ENCODE measurements around the gene CCDC154.

Gene CCDC154

DNA sequence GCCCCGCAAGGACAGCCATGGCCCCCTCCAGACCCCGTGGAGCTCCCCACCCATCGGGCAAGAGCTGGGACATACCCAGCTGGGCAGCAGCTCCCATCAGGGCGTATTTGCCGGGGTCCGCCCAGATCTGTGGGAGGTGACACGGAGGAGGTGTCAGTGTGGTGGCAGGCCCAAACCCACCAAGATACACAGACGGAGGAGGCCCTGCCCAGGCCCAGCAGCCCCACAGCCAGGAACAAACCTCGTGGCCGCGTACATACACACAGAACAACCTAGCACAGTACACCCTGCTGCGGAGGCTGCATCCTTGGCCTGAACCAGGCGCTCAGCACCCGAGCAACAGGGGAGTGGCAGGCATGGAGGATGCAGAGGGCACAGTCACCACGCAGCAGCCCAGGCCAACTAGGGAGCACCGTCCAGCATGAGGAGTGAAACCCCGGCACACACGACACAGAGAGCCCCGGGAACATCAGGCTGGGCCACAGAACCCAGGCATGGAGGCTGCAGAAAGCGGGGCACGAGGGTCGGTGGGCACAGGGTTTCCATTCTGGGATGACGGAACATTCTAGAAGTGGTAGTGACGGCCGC is 4.9 kb upstream of the CCDC154 start:
- H3K4me3 ChIP-seq (replicated peaks in 1 of 2; ENCODE audit: low read depth in 2 of 2, low read length in 2 of 2) = no peak overlapping the region
- DNase-seq (ENCODE audit: low read depth in 2 of 2) = no peak
- TF ChIP-seq, protein P1, sequence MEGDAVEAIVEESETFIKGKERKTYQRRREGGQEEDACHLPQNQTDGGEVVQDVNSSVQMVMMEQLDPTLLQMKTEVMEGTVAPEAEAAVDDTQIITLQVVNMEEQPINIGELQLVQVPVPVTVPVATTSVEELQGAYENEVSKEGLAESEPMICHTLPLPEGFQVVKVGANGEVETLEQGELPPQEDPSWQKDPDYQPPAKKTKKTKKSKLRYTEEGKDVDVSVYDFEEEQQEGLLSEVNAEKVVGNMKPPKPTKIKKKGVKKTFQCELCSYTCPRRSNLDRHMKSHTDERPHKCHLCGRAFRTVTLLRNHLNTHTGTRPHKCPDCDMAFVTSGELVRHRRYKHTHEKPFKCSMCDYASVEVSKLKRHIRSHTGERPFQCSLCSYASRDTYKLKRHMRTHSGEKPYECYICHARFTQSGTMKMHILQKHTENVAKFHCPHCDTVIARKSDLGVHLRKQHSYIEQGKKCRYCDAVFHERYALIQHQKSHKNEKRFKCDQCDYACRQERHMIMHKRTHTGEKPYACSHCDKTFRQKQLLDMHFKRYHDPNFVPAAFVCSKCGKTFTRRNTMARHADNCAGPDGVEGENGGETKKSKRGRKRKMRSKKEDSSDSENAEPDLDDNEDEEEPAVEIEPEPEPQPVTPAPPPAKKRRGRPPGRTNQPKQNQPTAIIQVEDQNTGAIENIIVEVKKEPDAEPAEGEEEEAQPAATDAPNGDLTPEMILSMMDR (IDR thresholded peaks at IDR 0.05; ENCODE audit: low read depth, low read length) = no peak

DNA sequence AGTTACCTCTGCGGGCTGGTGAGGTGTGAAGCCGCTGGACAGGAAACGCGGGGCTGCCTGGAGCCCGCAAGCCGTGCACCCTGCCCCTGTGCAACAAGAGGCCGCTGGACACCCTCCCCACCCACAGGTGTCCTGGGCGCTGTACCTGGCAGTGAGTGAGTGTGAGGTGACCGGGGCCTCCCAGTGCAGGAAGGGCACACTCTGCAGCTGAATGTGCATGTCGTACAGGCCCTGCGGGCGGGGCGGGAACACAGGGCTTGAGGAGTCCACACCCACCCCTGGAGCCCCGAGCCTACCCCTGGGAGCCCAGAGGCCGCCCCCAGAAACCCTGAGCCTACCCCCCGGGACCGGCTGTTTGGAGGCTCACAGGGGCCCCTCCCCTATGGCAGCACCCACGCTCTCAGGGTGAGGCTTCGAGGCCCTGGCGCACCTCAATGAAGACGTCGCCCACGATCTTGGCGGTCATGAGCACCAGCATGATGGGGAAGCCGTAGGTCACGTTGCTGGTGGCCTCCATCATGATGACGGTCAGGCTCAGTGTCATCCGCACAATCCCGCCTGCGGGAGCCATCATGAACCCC is 4.3 kb upstream of the CCDC154 start:
- no peak overlapping the region for H3K4me3 ChIP-seq (replicated peaks in 1 of 2; ENCODE audit: low read depth in 2 of 2, low read length in 2 of 2)
- TF ChIP-seq, protein P1 (IDR thresholded peaks at IDR 0.05; ENCODE audit: low read depth, low read length) = no peak
- DNase-seq (ENCODE audit: low read depth in 2 of 2) = no peak

DNA sequence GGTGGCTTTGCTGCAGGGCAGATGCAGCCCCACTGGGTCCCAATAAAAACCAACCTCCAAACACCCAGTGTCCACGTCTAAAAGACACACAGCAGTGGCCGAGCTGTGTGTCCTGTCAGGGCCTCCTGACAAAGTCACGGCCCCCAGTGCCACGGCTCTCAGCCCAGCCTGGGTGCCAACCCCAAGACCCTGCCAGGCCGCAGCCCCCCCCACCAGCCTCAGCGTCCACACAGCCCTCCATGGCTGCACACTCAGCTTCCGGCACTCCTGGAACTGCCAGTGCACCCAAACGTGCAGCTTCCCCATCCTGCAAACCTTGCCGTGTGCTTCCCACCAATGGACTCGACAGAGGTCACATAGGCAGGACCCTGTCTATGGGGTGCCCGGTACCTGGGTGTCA is 3.6 kb upstream of the CCDC154 start:
- TF ChIP-seq, protein P1 (IDR thresholded peaks at IDR 0.05; ENCODE audit: low read depth, low read length) = no peak
- DNase-seq (ENCODE audit: low read depth in 2 of 2) = no peak
- H3K4me3 ChIP-seq (replicated peaks in 1 of 2; ENCODE audit: low read depth in 2 of 2, low read length in 2 of 2) = no peak overlapping the region

DNA sequence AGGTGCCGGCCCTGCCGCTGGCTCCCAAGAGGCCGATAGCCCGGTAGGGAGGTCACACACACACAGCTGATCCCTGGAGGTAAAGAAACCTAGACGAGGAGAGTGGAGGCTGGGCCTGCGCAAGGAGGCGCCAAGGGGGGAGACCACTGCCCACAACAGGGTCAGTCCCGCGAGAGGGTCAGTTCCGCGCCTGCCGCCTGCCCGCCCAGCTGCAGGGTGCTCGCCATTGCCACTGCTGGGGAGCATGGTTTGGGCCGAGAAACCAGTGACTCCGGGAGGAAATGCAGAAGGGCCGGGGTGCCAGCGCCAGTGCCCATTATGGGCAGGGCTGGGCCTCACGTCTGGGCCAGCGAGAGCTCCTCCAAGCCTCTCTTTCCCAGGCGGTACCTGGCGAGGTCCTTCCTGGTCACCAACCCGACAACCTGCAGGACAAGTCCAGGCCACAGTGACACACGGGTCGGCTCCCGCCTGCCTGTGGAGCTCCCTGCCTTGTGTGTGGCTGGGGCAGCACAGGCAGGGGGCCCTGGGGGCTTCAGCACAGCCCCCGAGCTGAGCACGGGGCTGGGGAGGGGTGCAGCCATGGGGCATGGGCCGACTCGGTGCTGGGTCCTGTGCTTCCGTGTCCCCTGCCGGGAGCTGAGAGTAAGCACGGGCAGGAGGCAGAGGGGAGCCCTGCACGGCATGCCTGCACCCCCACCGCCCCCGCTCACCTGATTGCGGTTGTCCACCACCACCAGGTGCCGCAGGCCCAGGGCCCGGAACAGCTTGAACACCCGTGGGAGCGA is 2.1 kb upstream of the CCDC154 start:
- no peak for DNase-seq (ENCODE audit: low read depth in 2 of 2)
- TF ChIP-seq, protein P1 (IDR thresholded peaks at IDR 0.05; ENCODE audit: low read depth, low read length) = no peak
- H3K4me3 ChIP-seq (replicated peaks in 1 of 2; ENCODE audit: low read depth in 2 of 2, low read length in 2 of 2) = no peak overlapping the region

DNA sequence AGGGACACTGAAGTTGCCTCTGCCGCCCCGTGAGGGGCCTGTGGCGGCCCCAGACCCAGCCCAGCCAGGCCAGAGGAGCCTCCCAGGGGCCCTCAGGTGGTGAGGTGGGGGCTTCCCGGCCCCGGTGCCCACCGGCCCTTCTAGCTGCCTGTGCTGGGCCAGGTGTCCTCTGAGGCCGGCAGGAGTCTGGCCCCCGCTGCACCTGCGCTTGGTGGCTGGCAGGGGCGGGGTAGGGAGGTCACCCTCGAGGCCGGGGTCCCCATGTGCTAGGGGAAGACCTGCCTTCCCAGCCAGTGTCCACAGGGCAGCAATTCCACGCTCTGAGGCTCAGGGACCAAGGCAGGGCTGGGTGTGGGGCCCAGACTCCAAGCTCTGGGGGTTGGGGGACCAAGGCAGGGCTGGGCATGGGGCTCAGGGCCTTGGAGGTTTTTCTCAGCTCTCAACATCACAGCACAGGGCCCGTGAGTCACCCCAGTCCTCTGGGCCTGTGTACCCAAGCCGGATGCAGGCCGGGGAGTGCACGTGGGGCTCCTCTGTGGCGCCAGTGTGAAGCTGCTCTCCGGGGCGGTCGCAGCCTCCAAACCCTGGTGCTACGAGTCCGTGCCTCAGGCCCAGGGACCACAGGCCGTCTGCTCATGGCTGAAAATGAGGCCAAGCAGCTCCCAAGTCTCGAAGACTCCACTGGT is 1.3 kb upstream of the CCDC154 start:
- TF ChIP-seq, protein P1 (IDR thresholded peaks at IDR 0.05; ENCODE audit: low read depth, low read length) = no peak
- DNase-seq (ENCODE audit: low read depth in 2 of 2) = no peak
- no peak overlapping the region for H3K4me3 ChIP-seq (replicated peaks in 1 of 2; ENCODE audit: low read depth in 2 of 2, low read length in 2 of 2)

DNA sequence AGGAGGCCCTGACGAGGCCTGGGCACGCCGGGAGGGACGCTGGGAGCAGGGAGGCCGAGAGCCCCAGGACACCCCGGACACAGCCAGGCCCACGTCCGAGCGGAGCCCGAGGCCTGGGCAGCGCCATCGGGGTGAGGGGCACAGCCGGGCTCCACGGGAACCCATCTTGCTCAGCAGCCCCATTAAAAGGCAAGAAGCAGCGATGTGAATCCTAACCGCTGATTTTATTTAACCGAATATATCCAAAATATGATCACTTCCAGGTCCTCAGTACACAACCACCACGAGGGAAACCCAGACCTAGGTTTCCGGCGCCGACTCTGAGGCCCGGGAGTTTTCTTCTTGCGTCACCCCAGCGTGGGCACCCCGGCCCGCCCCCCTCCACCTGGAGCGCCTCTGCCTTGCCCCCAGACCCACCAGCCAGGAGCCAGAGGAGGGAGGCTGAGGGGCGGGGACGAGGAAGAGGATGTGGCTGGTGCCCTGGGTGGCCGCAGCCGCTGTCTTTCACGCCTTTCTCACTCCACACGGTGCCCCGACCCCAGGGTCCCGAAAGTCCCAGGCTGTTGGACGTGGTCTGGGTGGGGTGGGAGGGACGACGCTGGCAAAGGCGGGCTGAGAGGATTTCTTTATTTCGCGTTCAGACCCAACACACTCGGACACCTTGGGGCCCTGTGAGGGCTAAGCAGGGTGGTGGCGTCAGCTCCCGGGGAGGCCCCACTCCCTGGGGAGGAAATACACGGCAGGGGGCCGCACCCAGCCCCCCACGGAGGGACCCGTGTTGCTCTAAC is 568 bp upstream of the CCDC154 start:
- DNase-seq (ENCODE audit: low read depth in 2 of 2) = no peak
- H3K4me3 ChIP-seq (replicated peaks in 1 of 2; ENCODE audit: low read depth in 2 of 2, low read length in 2 of 2) = no peak overlapping the region
- TF ChIP-seq, protein P1 (IDR thresholded peaks at IDR 0.05; ENCODE audit: low read depth, low read length) = no peak
